GM12878 (cell line): Measurements from ENCODE around the gene RFX5. TPM values are rescaled to one million over a fixed set of nuclear protein-coding genes. Genes with fewer than 3 reads are reported as not detected.
A peak's percentile ranks its signal among the peaks of the same experiment; 100 is the strongest.

Experiments
- ATF2 ChIP-seq: IDR thresholded peaks from 2 replicates; pipeline ENCODE4 v1.6.1; 2012; ENCODE audit warnings: low read length, inconsistent platforms
- ATF7 ChIP-seq: fragments of 450-650 bp; IDR thresholded peaks from 2 replicates; pipeline ENCODE4 v1.6.1; 2016; ENCODE audit warnings: low read depth, mild to moderate bottlenecking
- BACH1 ChIP-seq: fragments of 450-650 bp; IDR thresholded peaks from 2 replicates; pipeline ENCODE4 v1.6.1; 2017; ENCODE audit warnings: mild to moderate bottlenecking, borderline replicate concordance
- CEBPB ChIP-seq, 2 experiments: fragments of 150-350 bp in 1 of 2; IDR thresholded peaks; 2 replicates each; pipeline ENCODE4 v1.6.1; 2012 to 2014; ENCODE audit warnings: low read depth in 2 of 2, low read length in 2 of 2, borderline replicate concordance in 1 of 2, inconsistent platforms in 1 of 2
- EGR1 ChIP-seq, 2 experiments: IDR thresholded peaks; 1 replicate in 1 of 2; 2 replicates in 1 of 2; pipeline ENCODE4 v1.6.1; 2011 to 2012; ENCODE audit warnings: low read depth in 2 of 2, low read length in 2 of 2, borderline replicate concordance in 1 of 2, mild to moderate bottlenecking in 1 of 2, moderate library complexity in 1 of 2
- ELK1 ChIP-seq: IDR thresholded peaks from 2 replicates; pipeline ENCODE4 v1.6.1; 2012; ENCODE audit warnings: low read depth, low read length, improper control_type of control experiment
- ETV6 ChIP-seq, 2 experiments: fragments of 450-650 bp in 1 of 2; IDR thresholded peaks in 1 of 2; conservative IDR thresholded peaks in 1 of 2; 2 replicates each; pipeline ENCODE4 v1.6.1; 2014; ENCODE audit warnings: antibody characterized with exemption in 1 of 2, borderline replicate concordance in 1 of 2, low read depth in 1 of 2, mild to moderate bottlenecking in 1 of 2, moderate library complexity in 1 of 2
- FOXM1 ChIP-seq: IDR thresholded peaks from 2 replicates; pipeline ENCODE4 v1.6.1; 2012; ENCODE audit warnings: low read depth, mild to moderate bottlenecking, inconsistent platforms, low read length, moderate library complexity
- HCFC1 ChIP-seq: fragments of 150-350 bp; IDR thresholded peaks from 2 replicates; pipeline ENCODE4 v1.6.1; 2014; ENCODE audit warnings: low read length
- IKZF1 ChIP-seq: fragments of 450-650 bp; conservative IDR thresholded peaks from 2 replicates; pipeline ENCODE4 v1.6.1; 2017; ENCODE audit warnings: antibody characterized with exemption, mild to moderate bottlenecking
- IKZF2 ChIP-seq, 2 experiments: fragments of 450-650 bp; IDR thresholded peaks; 2 replicates each; pipeline ENCODE4 v1.6.1; 2017; ENCODE audit warnings: mild to moderate bottlenecking in 2 of 2, moderate library complexity in 2 of 2
- IRF3 ChIP-seq: fragments of 450-650 bp; IDR thresholded peaks from 2 replicates; pipeline ENCODE4 v1.6.1; 2014; ENCODE audit warnings: mild to moderate bottlenecking
- KLF5 ChIP-seq: fragments of 450-650 bp; IDR thresholded peaks from 2 replicates; pipeline ENCODE4 v1.6.1; 2014; ENCODE audit warnings: mild to moderate bottlenecking; ENCODE audit not compliant: partially characterized antibody
- MYB ChIP-seq: fragments of 150-350 bp; IDR thresholded peaks from 2 replicates; pipeline ENCODE4 v1.6.1; 2014; ENCODE audit warnings: mild to moderate bottlenecking, low read depth, low read length, borderline replicate concordance
- NBN ChIP-seq: fragments of 450-650 bp; IDR thresholded peaks from 2 replicates; pipeline ENCODE4 v1.6.1; 2016
- NR2C1 ChIP-seq: fragments of 450-650 bp; IDR thresholded peaks from 2 replicates; pipeline ENCODE4 v1.6.1; 2017; ENCODE audit warnings: antibody characterized with exemption, mild to moderate bottlenecking, moderate library complexity
- NR2C2 ChIP-seq: IDR thresholded peaks from 2 replicates; pipeline ENCODE4 v1.6.1; 2011; ENCODE audit warnings: borderline replicate concordance, low read depth; ENCODE audit not compliant: control insufficient read depth, insufficient read length
- NR2F1 ChIP-seq: fragments of 450-650 bp; conservative IDR thresholded peaks from 2 replicates; pipeline ENCODE4 v1.6.1; 2017; ENCODE audit warnings: mild to moderate bottlenecking
- PBX3 ChIP-seq: IDR thresholded peaks from 2 replicates; pipeline ENCODE4 v1.6.1; 2011; ENCODE audit warnings: mild to moderate bottlenecking, low read depth, low read length, moderate library complexity; ENCODE audit not compliant: insufficient replicate concordance
- POLR2A ChIP-seq: IDR thresholded peaks from 2 replicates; pipeline ENCODE4 v1.6.1; 2011; ENCODE audit warnings: low read depth, mild to moderate bottlenecking, low read length
- RBBP5 ChIP-seq: fragments of 200-600 bp; sonication (generic); conservative IDR thresholded peaks from 2 replicates; pipeline ENCODE4 v1.6.1; 2016
- RELA ChIP-seq: fragments of 450-650 bp; IDR thresholded peaks from 2 replicates; pipeline ENCODE4 v1.8.0; 2014; ENCODE audit warnings: borderline replicate concordance; ENCODE audit not compliant: partially characterized antibody
- SMC3 ChIP-seq: IDR thresholded peaks from 2 replicates; pipeline ENCODE4 v1.6.1; 2011; ENCODE audit warnings: low read length, improper control_type of control experiment, borderline replicate concordance
- TARDBP ChIP-seq: IDR thresholded peaks from 2 replicates; pipeline ENCODE4 v1.6.1; 2016; ENCODE audit warnings: borderline replicate concordance
- ZNF384 ChIP-seq: IDR thresholded peaks from 2 replicates; pipeline ENCODE4 v1.6.1; 2012; ENCODE audit warnings: low read depth, mild to moderate bottlenecking, low read length, improper control_type of control experiment, borderline replicate concordance
- polyA plus RNA-seq, 11 experiments: library from polyadenylated mRNA; depleted of rRNA in 4 of 11; unstranded in 6 of 11; stranded (reverse) in 5 of 11; fragments of >200 nt; fragmentation: Nextera tagmentation in 4 of 11; fragmentation: Illumina TruSeq in 1 of 11; extraction: Ambion mirVana in 4 of 11; extraction: Trizol in 1 of 11; gene quantifications; 1 replicate in 1 of 11; 2 replicates in 10 of 11; pipeline versions ENCODE4 v1.2.1 to v1.2.3, GENCODE V29; 2011 to 2016; ENCODE audit warnings: inconsistent platforms in 2 of 11, missing spikeins in 2 of 11, low read depth in 1 of 11
- total RNA-seq, 4 experiments: library from RNA; depleted of rRNA in 3 of 4; stranded (reverse); fragments of >200 nt in 3 of 4; fragmentation: Illumina TruSeq in 1 of 4; extraction: Trizol in 1 of 4; gene quantifications; 2 replicates each; pipeline versions ENCODE4 v1.2.1 to v1.2.3, GENCODE V29; 2013 to 2021

The RFX5 gene
- total and polyA plus RNA-seq, 10 of the 15 experiments (the other 5 are each of a cell fraction or from before 2014, with no cell fraction given) = 14.1 to 198 (median 124) TPM

- peak; percentile 64 for TF ChIP-seq ATF2
- no peak for TF ChIP-seq NR2C1
- TF ChIP-seq PBX3 = no peak
- peak; percentile 21; the same call in 1 of the 2 replicates for TF ChIP-seq FOXM1
- TF ChIP-seq EGR1 (IDR thresholded peaks at IDR 0.05; ENCODE audit: borderline replicate concordance in 1 of 2, low read depth in 2 of 2, low read length in 2 of 2) = peak in 1 of 2 experiments; percentile 75; a peak in 2 of 3 replicates
- peak; percentile 67 for TF ChIP-seq POLR2A
- TF ChIP-seq CEBPB (IDR thresholded peaks at IDR 0.05; ENCODE audit: borderline replicate concordance in 1 of 2, low read depth in 2 of 2, low read length in 2 of 2) = peak in 1 of 2 experiments; percentile 92; a peak in 1 of 4 replicates
- peak; percentile 81; the same call in 1 of the 2 replicates for TF ChIP-seq TARDBP
- no peak for TF ChIP-seq RELA
- no peak for TF ChIP-seq ZNF384
- no peak for TF ChIP-seq NR2C2
- 0 out of 2 replicates have a peak, but pooled peaks have one; percentile 13 for TF ChIP-seq SMC3
- no peak for TF ChIP-seq RBBP5
- peak; percentile 61 for TF ChIP-seq IKZF1
- peak; percentile 16 for TF ChIP-seq NR2F1
- peak; percentile 95 for TF ChIP-seq ATF7
- TF ChIP-seq BACH1 = peak; percentile 41; the same call in 1 of the 2 replicates
- TF ChIP-seq IRF3 = peak; percentile 63; the same call in 1 of the 2 replicates
- TF ChIP-seq MYB = peak; percentile 91
- no peak for TF ChIP-seq ELK1
- peak; percentile 62 to 74; a peak in 3 of 4 replicates for TF ChIP-seq IKZF2 (IDR thresholded peaks at IDR 0.05)
- TF ChIP-seq NBN = peak; percentile 92
- peak; percentile 30; the same call in 1 of the 2 replicates for TF ChIP-seq HCFC1
- peak; percentile 19 for TF ChIP-seq KLF5
- peak in 1 of 2 experiments; percentile 20; a peak in 1 of 4 replicates for TF ChIP-seq ETV6 (conservative IDR thresholded peaks at IDR 0.05 in 1 of 2, IDR thresholded peaks at IDR 0.05 in 1 of 2; ENCODE audit: borderline replicate concordance in 1 of 2, low read depth in 1 of 2)
Observed at GRCh38 chr1:151346769-151347522, at the start of gene RFX5 (continued).
